Measurements from ENCODE around the gene MIPEP.
"Not testable (repeated sequence)": the region's sequence is repeated elsewhere in the genome, so short reads cannot be mapped to it uniquely, and the experiment has no call there.

Gene MIPEP

GRCh38 chr13:23888658-23889614, at the start of gene MIPEP:
MIPEP (minus strand) TSS chr13:23889400; CDS start chr13:23889320, 80 bp downstream.
- in situ Hi-C loops (cut with HindIII; ENCODE audit: low sequenced_read_pairs), result no loop called here

DNA sequence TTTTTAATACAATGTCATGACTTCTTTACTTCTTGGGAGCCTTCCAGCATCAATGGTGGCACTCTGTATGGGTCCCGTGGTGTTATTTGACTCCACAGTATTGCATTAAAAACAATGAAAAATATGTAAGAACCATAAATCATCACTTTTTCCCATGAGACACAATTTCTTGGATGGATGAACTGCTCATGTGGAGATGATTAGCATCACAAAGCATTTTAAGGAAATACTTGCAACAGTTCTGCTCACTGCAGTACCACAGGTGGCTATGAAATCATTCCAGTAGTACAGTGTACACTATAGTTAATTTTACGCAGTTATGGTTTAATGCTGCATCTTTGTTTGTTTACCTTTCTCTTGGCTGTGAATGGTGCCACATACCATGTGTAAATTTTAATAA, 45.3 kb upstream of the MIPEP start:
- in situ Hi-C loops (cut with HindIII; ENCODE audit: low sequenced_read_pairs), result no loop called here

GRCh38 chr13:23928985-23929384, 39.8 kb upstream of the MIPEP start:
- in situ Hi-C loops (cut with HindIII; ENCODE audit: low sequenced_read_pairs), result no loop called here

- in situ Hi-C loops (cut with HindIII; ENCODE audit: low sequenced_read_pairs), result no loop called here
Measured at GRCh38 chr13:23923031-23923430, 33.8 kb upstream of the MIPEP start.

DNA sequence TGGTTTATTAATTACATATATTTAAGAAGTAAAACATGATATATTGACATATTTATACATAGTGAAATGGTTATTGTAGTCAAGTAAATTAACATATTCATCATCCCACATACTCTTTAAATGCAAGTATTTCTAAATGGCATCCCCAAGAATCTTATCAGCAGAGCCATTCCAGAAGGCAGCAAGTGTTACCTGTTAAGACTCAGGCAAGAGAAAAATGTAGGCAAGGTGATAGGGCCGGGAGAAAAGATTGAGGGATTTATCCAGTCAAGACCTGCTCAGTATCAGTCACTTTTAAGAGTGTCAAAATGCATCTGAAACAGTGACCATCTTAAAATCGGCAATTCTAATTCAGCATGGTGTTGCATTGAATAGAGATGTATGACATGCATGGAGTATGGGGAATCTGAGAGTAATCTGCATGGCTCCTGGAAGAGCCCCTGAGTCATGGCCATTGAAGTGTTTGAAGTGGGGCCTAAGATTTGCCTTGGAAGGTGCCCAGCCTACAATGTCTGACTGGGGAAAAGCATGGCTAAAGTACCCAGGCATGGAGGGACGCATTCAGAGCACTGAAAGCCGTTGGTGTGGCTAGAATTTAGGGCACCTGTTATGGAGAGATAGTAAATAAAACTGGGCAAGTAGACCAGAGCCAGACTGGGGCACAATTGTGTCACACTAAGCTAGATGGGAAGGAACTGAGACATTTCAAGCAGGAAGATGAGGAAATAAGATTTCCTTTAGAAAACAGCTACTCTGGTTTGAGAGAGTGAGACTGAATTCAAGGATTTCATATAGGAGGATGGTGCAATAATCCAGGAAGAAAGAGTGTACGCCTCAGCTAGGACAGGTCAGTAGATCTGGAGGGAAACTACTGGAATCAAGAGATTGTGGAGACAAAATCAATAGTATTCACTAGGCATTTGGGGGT, 33.1 kb upstream of the MIPEP start:
- in situ Hi-C loops (cut with HindIII; ENCODE audit: low sequenced_read_pairs), result no loop called here

GRCh38 chr13:23921451-23921888, 32.3 kb upstream of the MIPEP start:
- in situ Hi-C loops (cut with HindIII; ENCODE audit: low sequenced_read_pairs), result no loop called here

- in situ Hi-C loops (cut with HindIII; ENCODE audit: low sequenced_read_pairs), result no loop called here
Measured at GRCh38 chr13:23919006-23919405, 29.8 kb upstream of the MIPEP start.

- in situ Hi-C loops (cut with HindIII; ENCODE audit: low sequenced_read_pairs), result no loop called here
Measured at GRCh38 chr13:23918208-23918607, 29.0 kb upstream of the MIPEP start.

DNA sequence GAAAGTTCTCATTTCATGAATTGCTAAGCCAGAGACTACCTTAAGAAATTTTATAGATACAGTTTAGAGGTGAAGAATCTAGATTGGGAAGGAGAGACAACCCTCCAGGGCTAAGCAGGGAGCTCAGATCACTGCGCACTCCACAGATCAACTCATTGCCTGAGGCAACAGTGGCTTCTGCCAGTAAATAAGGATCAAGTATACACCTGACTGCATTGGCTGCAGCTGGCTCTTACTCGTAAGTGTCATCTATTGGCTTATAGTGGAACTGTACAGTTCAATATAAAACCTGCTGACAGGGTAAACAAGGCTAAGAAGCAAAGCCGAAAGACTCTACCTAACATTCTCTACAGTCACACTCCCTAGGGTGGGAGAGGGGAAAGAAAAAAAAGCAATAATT, 26.1 kb upstream of the MIPEP start:
- in situ Hi-C loops (cut with HindIII; ENCODE audit: low sequenced_read_pairs), result no loop called here

DNA sequence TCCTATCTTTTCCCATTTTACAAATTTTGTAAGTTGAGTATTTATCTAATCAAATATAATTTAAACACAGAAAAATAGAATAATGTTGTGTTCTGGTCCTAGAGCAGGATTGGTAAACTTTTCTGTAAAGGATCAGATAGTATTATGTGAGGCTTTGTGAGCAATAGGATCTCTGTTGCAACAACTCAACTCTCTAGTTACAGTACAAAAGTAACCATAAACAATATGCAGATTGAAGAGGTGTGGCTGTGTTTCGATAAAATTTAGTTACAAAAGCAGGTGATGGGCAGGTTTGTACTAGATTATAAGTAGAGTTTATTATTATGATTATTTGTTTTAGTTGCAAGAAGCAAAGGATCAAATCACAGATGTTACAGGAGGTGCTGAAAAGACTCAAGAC, 23.3 kb upstream of the MIPEP start:
- in situ Hi-C loops (cut with HindIII; ENCODE audit: low sequenced_read_pairs), result no loop called here

DNA sequence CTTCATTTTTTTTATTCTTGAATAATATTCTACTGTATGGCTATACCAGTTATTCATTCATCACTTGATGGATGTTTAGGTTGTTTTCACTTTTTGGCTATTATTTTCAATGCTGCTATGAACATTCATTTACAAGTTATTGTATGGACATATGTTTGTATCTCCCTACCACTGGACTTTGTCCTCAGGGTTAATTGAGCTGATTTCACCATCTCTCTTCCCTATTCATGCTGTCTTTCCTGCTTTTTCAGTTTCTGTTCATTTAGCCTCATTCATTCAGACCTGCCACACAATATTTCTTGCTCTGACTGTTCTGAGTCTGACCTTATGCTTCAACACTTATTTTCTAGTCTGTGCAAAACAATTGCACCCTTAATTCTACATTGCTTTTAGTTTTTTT, 20.4 kb upstream of the MIPEP start:
- in situ Hi-C loops (cut with HindIII; ENCODE audit: low sequenced_read_pairs), result no loop called here

GRCh38 chr13:23905766-23906165, 16.6 kb upstream of the MIPEP start:
- in situ Hi-C loops (cut with HindIII; ENCODE audit: low sequenced_read_pairs), result no loop called here

GRCh38 chr13:23903906-23904280, 14.7 kb upstream of the MIPEP start:
- in situ Hi-C loops (cut with HindIII; ENCODE audit: low sequenced_read_pairs), result no loop called here

DNA sequence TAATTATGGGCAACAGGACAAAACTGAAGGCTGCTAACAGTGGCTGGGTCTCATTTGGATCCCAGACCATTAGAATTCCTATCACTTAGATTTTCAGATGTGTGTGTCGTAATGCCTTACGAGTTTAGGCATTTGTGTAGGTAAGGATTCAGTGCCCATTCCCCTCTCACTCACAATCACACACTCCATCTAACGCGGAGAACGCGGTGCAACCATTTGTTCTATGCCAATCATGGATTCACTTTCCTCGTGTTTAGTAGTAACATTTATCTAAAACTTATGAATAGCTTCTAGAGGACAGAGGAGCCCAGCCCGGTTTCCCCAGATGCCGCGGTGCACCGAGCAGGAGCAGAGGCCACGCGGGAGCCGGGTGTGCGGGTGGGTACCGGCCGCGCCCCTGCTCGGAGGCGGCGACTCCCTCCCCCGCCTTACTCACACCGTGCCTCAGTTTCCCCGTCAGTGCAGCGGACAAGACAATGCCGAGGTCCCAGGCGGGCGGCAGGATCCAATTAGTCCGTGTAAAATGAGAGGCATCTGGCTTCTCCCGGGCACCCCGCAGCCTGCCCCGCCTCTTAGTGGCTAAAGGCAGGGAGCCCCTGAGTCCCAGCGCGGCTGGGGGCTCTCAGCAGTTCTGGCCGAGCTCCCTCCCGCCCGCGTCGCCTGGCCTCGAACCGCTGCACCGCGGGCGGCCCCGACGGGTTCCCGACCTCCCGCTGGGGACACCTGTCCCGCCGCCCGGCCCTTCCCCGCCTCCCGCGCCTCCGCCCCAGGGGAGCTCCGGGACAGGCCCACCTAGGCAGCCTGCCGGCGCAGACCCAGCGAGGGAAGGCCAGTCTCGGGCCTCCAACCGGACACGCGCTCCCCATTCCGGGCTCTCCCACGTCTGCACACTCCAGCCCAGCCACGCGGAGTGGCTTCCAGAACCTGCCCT, 14.0 kb upstream of the MIPEP start:
- in situ Hi-C loops (cut with HindIII; ENCODE audit: low sequenced_read_pairs), result no loop called here

GRCh38 chr13:23901365-23901764, 12.2 kb upstream of the MIPEP start:
- in situ Hi-C loops (cut with HindIII; ENCODE audit: low sequenced_read_pairs), result no loop called here

DNA sequence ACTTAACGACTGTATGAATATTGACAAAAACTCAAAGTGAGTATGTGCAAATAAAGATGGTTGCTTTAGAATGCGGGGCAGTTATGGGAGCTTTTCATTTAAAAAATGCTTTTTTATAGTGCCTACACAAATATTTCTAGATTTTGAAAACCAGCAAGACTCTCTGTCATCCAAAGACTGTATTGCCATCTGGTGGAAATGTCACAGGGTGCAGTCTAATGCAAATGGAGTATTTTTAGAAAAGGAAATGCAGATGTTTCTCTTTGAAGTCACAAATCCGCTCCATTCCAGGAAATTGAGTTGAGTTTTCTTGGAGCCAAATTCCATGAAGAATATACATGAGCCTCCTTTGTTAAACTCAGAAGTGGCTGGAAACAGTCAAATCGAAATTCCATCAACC, 10.4 kb upstream of the MIPEP start:
- in situ Hi-C loops (cut with HindIII; ENCODE audit: low sequenced_read_pairs), result no loop called here

DNA sequence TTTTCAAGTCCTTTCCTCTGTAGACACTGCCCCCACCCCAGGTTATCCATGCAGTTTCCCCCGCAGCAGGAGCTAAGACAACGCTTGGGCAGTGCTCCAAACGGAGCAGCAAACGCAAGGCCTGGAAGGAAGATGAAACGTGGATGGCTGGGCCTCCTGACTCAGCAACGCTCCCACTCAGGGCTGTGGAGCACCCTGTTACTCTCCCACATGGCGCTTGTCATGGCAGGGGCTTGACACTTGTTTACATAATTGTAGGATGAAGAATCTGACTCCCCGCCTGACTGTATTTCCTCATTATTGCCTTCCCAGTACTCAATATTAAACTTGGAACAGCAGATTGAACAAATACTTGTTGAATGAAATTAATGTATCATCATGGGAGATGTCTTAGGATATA, 8.9 kb upstream of the MIPEP start:
- in situ Hi-C loops (cut with HindIII; ENCODE audit: low sequenced_read_pairs), result no loop called here

- in situ Hi-C loops (cut with HindIII; ENCODE audit: low sequenced_read_pairs), result not testable (repeated sequence)
Measured at GRCh38 chr13:23897452-23897919, 8.3 kb upstream of the MIPEP start, which contains the start of gene C1QTNF9B. C1QTNF9B (minus strand) TSS chr13:23897502.

DNA sequence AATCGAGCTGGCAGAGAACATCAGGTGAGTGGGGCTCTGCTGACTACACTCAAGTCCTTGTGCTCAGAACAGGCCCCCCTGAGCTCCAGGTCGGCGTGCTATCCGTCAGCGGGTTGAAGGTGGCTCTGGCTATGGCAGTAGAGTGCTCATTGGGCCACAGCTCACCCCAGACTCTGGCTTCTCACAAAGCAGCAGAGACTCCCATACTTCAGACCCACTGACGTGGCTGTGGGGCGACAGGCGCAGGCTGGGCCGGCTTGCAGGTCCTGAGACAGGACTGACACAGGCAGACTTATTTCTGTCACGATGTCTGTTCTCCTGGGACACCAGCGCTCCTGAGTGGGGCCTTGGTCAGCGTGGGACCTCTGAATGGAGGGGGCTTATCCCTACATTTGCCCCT, 5.5 kb upstream of the MIPEP start:
- in situ Hi-C loops (cut with HindIII; ENCODE audit: low sequenced_read_pairs), result not testable (repeated sequence)

DNA sequence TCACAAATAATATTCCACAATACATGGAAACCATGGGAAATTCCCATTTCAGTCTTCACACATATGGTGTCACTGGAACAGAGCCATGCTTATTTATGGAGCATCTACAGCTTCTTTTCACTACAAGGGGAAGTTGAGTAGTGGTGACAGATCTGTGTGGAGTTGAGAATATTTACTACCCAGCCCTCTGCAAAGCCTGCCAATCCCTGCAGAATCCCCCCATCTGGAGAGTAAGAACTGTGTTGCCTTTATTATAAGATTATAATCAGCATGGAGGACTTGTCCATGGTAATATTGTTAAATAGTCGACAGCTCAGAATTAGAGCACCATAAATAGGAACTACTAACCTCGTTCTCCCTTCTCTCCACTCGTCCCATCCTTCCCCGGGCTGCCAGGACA, 4.6 kb upstream of the MIPEP start:
- in situ Hi-C loops (cut with HindIII; ENCODE audit: low sequenced_read_pairs), result not testable (repeated sequence)

Measured in DLD1 (cell line).